Measurements from ENCODE around the gene EBF3.

- TF ChIP-seq, protein P1, sequence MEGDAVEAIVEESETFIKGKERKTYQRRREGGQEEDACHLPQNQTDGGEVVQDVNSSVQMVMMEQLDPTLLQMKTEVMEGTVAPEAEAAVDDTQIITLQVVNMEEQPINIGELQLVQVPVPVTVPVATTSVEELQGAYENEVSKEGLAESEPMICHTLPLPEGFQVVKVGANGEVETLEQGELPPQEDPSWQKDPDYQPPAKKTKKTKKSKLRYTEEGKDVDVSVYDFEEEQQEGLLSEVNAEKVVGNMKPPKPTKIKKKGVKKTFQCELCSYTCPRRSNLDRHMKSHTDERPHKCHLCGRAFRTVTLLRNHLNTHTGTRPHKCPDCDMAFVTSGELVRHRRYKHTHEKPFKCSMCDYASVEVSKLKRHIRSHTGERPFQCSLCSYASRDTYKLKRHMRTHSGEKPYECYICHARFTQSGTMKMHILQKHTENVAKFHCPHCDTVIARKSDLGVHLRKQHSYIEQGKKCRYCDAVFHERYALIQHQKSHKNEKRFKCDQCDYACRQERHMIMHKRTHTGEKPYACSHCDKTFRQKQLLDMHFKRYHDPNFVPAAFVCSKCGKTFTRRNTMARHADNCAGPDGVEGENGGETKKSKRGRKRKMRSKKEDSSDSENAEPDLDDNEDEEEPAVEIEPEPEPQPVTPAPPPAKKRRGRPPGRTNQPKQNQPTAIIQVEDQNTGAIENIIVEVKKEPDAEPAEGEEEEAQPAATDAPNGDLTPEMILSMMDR (conservative IDR thresholded peaks at IDR 0.05; ENCODE audit: low read depth in 2 of 2): no peak
- TF ChIP-seq POLR2AphosphoS5 (IDR thresholded peaks at IDR 0.05; ENCODE audit: low read depth) (no peak), EZH2 (IDR thresholded peaks at IDR 0.05; ENCODE audit: low read depth, unreplicated experiment) (no peak), JUNB (IDR thresholded peaks at IDR 0.05; ENCODE audit: unreplicated experiment) (no peak), EZH2phosphoT487 (IDR thresholded peaks at IDR 0.05; ENCODE audit: unreplicated experiment) (no peak), ZNF331 (CRISPR knock-in tag; IDR thresholded peaks at IDR 0.05; ENCODE audit: low read depth) (no peak), STAT1 (IDR thresholded peaks at IDR 0.05; ENCODE audit: unreplicated experiment) (no peak)
- TF ChIP-seq, protein P2, sequence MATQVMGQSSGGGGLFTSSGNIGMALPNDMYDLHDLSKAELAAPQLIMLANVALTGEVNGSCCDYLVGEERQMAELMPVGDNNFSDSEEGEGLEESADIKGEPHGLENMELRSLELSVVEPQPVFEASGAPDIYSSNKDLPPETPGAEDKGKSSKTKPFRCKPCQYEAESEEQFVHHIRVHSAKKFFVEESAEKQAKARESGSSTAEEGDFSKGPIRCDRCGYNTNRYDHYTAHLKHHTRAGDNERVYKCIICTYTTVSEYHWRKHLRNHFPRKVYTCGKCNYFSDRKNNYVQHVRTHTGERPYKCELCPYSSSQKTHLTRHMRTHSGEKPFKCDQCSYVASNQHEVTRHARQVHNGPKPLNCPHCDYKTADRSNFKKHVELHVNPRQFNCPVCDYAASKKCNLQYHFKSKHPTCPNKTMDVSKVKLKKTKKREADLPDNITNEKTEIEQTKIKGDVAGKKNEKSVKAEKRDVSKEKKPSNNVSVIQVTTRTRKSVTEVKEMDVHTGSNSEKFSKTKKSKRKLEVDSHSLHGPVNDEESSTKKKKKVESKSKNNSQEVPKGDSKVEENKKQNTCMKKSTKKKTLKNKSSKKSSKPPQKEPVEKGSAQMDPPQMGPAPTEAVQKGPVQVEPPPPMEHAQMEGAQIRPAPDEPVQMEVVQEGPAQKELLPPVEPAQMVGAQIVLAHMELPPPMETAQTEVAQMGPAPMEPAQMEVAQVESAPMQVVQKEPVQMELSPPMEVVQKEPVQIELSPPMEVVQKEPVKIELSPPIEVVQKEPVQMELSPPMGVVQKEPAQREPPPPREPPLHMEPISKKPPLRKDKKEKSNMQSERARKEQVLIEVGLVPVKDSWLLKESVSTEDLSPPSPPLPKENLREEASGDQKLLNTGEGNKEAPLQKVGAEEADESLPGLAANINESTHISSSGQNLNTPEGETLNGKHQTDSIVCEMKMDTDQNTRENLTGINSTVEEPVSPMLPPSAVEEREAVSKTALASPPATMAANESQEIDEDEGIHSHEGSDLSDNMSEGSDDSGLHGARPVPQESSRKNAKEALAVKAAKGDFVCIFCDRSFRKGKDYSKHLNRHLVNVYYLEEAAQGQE (IDR thresholded peaks at IDR 0.05; ENCODE audit: unreplicated experiment): no peak
These were observed 45.7 kb downstream of the EBF3 start for GRCh38 chr10:129918401-129918800.
